GM12878 (cell line): ENCODE data around the gene OCIAD2. TPM values are rescaled to one million over a fixed set of nuclear protein-coding genes. Genes with fewer than 3 reads are reported as not detected.
A peak's percentile ranks its signal among the peaks of the same experiment; 100 is the strongest.

Experiments
- BRCA1 ChIP-seq: IDR thresholded peaks from 2 replicates; pipeline ENCODE4 v1.6.1; 2011; ENCODE audit warnings: low read depth, low read length, improper control_type of control experiment
- CTCF ChIP-seq, 3 experiments: IDR thresholded peaks in 2 of 3; conservative IDR thresholded peaks in 1 of 3; 2 replicates each; pipeline ENCODE4 v1.5.1; 2011; ENCODE audit warnings: low read depth in 3 of 3, low read length in 3 of 3, mild to moderate bottlenecking in 3 of 3, control low read depth in 2 of 3, moderate library complexity in 2 of 3, inconsistent platforms in 1 of 3, mixed read lengths in 1 of 3; ENCODE audit not compliant: control insufficient read depth in 2 of 3, insufficient read depth in 1 of 3; ENCODE audit errors: extremely low read depth in 1 of 3
- IKZF1 ChIP-seq: fragments of 450-650 bp; conservative IDR thresholded peaks from 2 replicates; pipeline ENCODE4 v1.6.1; 2017; ENCODE audit warnings: antibody characterized with exemption, mild to moderate bottlenecking
- JUND ChIP-seq: IDR thresholded peaks from 2 replicates; pipeline ENCODE4 v1.6.1; 2012; ENCODE audit warnings: low read depth, mild to moderate bottlenecking, low read length, improper control_type of control experiment, moderate library complexity
- MEF2A ChIP-seq: IDR thresholded peaks from 2 replicates; pipeline ENCODE4 v1.6.1; 2011; ENCODE audit warnings: low read depth, mild to moderate bottlenecking, low read length, moderate library complexity; ENCODE audit not compliant: insufficient read depth
- RAD21 ChIP-seq: IDR thresholded peaks from 2 replicates; pipeline ENCODE4 v1.6.1; 2011; ENCODE audit warnings: mild to moderate bottlenecking, low read depth, low read length, moderate library complexity; ENCODE audit not compliant: insufficient read depth
- RFX5 ChIP-seq: IDR thresholded peaks from 2 replicates; pipeline ENCODE4 v1.6.1; 2011; ENCODE audit warnings: low read depth, low read length, improper control_type of control experiment
- RUNX3 ChIP-seq: IDR thresholded peaks from 2 replicates; pipeline ENCODE4 v1.6.1; 2012; ENCODE audit warnings: low read length, inconsistent platforms
- SIN3A ChIP-seq: IDR thresholded peaks from 2 replicates; pipeline ENCODE4 v1.6.1; 2012; ENCODE audit warnings: low read depth, low read length, improper control_type of control experiment
- SMAD1 ChIP-seq: fragments of 450-650 bp; IDR thresholded peaks from 2 replicates; pipeline ENCODE4 v1.6.1; 2018; ENCODE audit warnings: mild to moderate bottlenecking, low read depth; ENCODE audit not compliant: partially characterized antibody
- ZNF384 ChIP-seq: IDR thresholded peaks from 2 replicates; pipeline ENCODE4 v1.6.1; 2012; ENCODE audit warnings: low read depth, mild to moderate bottlenecking, low read length, improper control_type of control experiment, borderline replicate concordance
- polyA plus RNA-seq, 11 experiments: library from polyadenylated mRNA; depleted of rRNA in 4 of 11; unstranded in 6 of 11; stranded (reverse) in 5 of 11; fragments of >200 nt; fragmentation: Nextera tagmentation in 4 of 11; fragmentation: Illumina TruSeq in 1 of 11; extraction: Ambion mirVana in 4 of 11; extraction: Trizol in 1 of 11; gene quantifications; 1 replicate in 1 of 11; 2 replicates in 10 of 11; pipeline versions ENCODE4 v1.2.1 to v1.2.3, GENCODE V29; 2011 to 2016; ENCODE audit warnings: inconsistent platforms in 2 of 11, missing spikeins in 2 of 11, low read depth in 1 of 11
- total RNA-seq, 4 experiments: library from RNA; depleted of rRNA in 3 of 4; stranded (reverse); fragments of >200 nt in 3 of 4; fragmentation: Illumina TruSeq in 1 of 4; extraction: Trizol in 1 of 4; gene quantifications; 2 replicates each; pipeline versions ENCODE4 v1.2.1 to v1.2.3, GENCODE V29; 2013 to 2021
- TF ChIP-seq, protein P1 (sequence below): IDR thresholded peaks from 2 replicates; pipeline ENCODE4 v1.6.1; 2011; ENCODE audit warnings: borderline replicate concordance, low read depth, mild to moderate bottlenecking, moderate library complexity, low read length; ENCODE audit not compliant: insufficient read depth, poor library complexity, severe bottlenecking
- TF ChIP-seq, protein P2 (sequence below): fragments of 450-650 bp; IDR thresholded peaks from 2 replicates; pipeline ENCODE4 v1.6.1; 2016; ENCODE audit warnings: mild to moderate bottlenecking
- TF ChIP-seq, protein P3 (sequence below): IDR thresholded peaks from 2 replicates; pipeline ENCODE4 v1.6.1; 2012; ENCODE audit warnings: low read depth, low read length, improper control_type of control experiment
- TF ChIP-seq, protein P4 (sequence below): fragments of 450-650 bp; conservative IDR thresholded peaks from 2 replicates; pipeline ENCODE4 v1.6.1; 2017; ENCODE audit warnings: mild to moderate bottlenecking, moderate library complexity

OCIAD2 gene
- total and polyA plus RNA-seq, 10 of the 15 experiments (the other 5 are each of a cell fraction or from before 2014, with no cell fraction given), result 42.4 to 140 (median 70.0) TPM

DNA sequence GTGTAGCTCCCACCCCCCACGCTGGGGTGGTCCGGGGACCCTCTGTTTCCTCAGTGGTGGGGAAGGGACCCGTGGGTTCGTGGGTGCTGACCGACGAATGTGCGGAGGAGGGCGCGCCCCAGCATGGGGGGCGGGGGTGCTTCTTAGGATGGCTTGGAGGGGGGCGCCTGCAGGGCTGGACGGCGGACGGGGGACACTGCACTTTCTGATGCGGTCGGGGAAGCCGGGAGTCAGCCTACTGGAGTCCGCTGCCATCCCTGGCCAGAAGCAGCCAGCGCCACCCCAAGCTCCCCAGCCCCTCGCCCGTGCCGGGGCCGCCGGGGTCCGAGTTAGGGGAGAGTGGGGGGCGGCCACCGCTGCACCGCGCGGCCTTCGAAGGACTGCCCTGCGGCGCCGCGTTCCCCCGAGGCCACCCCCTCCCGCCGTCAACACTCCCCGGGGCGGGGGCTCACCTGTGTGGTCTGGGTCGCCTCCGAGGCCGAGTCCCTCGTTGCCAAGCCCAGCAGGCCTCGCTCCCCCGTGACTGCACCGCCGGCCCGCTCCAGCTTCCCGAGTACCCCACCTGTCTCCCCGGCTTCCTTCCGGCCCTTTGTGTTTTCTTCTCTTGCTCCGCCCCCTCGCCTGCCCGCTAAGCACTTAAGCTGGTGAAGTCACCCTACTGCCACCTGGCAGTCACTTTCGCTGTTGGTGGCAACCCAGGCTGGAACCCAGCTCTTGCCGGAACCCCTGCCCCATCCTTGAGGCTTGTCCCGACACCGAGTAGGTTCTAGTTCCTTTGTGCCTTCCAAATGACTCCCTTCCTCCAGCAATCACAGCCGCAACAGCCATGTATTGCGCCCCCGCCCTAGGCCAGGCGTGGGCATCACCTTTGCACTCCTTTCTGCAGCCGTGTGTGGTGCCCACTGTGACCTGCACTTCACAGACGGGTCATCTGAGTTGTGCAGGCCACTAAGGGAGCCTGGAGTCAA, at the start of gene OCIAD2 (continued):
- TF ChIP-seq CTCF (IDR thresholded peaks at IDR 0.05 in 2 of 3, conservative IDR thresholded peaks at IDR 0.05 in 1 of 3; ENCODE audit: control insufficient read depth in 2 of 3, extremely low read depth in 1 of 3, insufficient read depth in 1 of 3, low read depth in 3 of 3, low read length in 3 of 3) (peak; percentile 26 to 55 (median 34); a peak in 4 of 6 replicates), MEF2A (no peak), JUND (no peak), RAD21 (peak; percentile 50), RFX5 (no peak), ZNF384 (no peak), IKZF1 (peak; percentile 59; the same call in 1 of the 2 replicates), RUNX3 (no peak), BRCA1 (no peak), SIN3A (0 out of 2 replicates have a peak, but pooled peaks have one; percentile 45), SMAD1 (no peak)
- TF ChIP-seq, protein P1, sequence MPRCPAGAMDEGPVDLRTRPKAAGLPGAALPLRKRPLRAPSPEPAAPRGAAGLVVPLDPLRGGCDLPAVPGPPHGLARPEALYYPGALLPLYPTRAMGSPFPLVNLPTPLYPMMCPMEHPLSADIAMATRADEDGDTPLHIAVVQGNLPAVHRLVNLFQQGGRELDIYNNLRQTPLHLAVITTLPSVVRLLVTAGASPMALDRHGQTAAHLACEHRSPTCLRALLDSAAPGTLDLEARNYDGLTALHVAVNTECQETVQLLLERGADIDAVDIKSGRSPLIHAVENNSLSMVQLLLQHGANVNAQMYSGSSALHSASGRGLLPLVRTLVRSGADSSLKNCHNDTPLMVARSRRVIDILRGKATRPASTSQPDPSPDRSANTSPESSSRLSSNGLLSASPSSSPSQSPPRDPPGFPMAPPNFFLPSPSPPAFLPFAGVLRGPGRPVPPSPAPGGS, result no peak
- TF ChIP-seq, protein P2, sequence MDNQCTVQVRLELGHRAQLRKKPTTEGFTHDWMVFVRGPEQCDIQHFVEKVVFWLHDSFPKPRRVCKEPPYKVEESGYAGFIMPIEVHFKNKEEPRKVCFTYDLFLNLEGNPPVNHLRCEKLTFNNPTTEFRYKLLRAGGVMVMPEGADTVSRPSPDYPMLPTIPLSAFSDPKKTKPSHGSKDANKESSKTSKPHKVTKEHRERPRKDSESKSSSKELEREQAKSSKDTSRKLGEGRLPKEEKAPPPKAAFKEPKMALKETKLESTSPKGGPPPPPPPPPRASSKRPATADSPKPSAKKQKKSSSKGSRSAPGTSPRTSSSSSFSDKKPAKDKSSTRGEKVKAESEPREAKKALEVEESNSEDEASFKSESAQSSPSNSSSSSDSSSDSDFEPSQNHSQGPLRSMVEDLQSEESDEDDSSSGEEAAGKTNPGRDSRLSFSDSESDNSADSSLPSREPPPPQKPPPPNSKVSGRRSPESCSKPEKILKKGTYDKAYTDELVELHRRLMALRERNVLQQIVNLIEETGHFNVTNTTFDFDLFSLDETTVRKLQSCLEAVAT, result peak; percentile 39; the same call in 1 of the 2 replicates
- TF ChIP-seq, protein P3, sequence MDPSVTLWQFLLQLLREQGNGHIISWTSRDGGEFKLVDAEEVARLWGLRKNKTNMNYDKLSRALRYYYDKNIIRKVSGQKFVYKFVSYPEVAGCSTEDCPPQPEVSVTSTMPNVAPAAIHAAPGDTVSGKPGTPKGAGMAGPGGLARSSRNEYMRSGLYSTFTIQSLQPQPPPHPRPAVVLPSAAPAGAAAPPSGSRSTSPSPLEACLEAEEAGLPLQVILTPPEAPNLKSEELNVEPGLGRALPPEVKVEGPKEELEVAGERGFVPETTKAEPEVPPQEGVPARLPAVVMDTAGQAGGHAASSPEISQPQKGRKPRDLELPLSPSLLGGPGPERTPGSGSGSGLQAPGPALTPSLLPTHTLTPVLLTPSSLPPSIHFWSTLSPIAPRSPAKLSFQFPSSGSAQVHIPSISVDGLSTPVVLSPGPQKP, result no peak
- TF ChIP-seq, protein P4, sequence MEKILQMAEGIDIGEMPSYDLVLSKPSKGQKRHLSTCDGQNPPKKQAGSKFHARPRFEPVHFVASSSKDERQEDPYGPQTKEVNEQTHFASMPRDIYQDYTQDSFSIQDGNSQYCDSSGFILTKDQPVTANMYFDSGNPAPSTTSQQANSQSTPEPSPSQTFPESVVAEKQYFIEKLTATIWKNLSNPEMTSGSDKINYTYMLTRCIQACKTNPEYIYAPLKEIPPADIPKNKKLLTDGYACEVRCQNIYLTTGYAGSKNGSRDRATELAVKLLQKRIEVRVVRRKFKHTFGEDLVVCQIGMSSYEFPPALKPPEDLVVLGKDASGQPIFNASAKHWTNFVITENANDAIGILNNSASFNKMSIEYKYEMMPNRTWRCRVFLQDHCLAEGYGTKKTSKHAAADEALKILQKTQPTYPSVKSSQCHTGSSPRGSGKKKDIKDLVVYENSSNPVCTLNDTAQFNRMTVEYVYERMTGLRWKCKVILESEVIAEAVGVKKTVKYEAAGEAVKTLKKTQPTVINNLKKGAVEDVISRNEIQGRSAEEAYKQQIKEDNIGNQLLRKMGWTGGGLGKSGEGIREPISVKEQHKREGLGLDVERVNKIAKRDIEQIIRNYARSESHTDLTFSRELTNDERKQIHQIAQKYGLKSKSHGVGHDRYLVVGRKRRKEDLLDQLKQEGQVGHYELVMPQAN, result peak; percentile 53; the same call in 1 of the 2 replicates
